Right kidney (tissue), 1 donor: Measurements from ENCODE around the gene GC.
"Not testable (repeated sequence)": the region's sequence is repeated elsewhere in the genome, so short reads cannot be mapped to it uniquely, and the experiment has no call there.

Source experiments
- DNase-seq: peaks from one replicate; pipeline ENCODE4 v3.0.0-alpha.2; 2016

Gene GC

DNA sequence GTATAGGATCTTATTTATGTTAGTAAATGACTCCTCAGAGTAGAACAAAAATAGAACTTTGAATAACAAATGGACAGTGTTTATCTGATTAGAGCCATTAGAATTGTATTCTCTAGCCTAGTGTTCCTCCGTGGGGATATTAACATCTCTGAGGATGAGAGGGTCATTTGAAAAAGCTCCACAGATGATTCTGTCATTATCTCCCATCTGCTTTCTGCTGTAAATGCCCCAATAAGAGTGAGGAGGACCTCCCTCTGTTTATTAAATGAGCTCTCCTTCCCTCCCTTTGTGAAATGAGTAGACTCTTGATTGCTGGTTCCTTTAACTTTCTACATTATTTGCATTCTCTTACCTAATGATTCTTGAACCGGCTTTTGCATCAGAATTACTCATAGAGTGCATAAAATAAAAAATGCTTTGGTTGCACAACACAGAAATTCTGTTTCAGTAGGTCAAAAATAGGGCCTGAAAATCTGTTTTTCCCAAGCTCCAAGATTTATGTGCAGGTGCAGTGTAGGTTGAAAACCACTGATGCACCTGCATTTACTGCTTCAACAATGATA lies 18.0 kb downstream of the GC start:
- DNase-seq = no peak

DNA sequence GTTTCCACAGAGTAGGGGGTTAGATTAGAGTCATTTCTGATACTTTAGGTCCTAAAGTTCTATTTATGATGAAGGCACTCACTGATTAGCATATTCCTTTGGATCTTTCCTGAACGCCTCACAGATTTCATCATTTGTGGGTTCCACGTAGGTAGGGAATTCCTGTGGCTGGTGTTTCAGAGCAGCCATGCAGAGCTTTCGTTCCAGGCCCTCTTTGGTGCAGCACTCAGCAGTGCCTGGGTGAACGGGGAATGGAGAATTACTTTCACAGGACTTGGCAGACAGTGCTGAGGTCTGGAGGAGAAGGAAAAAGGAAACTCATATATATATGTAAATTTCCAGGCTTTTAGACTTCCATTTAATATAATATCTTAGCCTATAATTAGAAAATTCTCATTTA lies 18.5 kb downstream of the GC start:
- no peak for DNase-seq

DNA sequence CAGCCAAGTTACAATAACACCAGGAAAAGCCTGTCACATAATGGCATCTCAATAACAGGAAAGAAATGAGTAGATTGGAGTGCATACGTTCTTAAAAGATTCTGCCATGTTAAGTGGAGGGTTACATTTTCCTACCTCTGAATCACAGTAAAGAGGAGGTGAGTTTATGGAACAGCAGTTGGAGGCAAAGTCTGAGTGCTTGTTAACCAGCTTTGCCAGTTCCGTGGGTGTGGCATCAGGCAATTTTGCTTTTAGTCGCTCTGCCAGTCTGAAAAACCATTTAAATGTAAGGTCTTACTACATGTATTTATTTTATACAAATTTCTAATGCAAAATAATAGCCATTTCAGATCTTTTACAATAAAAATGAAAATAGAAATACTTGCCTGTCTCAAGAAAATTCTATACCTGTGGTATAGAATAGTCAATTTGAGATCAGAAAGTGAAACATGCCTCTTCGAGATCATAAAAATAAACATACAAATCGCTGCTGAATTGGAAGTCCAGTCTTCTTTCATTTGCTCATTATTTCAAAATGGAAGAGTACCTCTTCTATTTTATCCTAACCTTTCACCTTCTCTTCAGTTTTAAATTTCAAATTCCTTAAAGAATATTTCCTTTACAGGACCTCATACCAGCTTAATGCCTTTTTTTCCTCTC lies 31.4 kb downstream of the GC start:
- no peak for DNase-seq

DNA sequence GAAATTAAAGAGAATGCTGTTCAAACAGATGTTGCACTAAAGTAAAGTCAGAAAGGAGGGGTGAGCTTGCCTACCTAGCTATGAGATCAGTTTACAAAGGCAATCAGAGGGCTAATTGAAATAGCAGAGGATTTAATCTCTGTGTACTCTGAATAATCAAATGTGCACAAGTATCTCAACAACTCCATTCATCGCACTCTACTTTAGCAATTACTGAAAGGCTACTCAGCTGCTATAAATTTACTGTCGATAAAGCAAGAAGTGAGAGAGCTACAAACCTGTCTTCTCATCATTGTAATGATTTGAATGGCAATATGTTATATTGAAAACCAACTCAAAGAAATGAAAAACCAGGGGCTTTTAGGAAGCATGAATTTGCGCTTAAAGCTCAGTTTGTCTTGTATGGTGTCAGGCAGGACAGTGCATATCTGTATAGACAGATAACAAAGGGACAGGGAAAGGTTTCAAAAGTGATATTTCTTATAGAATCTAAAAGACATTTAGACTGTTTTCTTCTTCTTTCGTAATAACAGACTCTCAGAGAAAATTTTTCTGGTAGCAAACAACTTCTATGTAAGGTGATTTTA lies 34.8 kb downstream of the GC start:
- no peak for DNase-seq

DNA sequence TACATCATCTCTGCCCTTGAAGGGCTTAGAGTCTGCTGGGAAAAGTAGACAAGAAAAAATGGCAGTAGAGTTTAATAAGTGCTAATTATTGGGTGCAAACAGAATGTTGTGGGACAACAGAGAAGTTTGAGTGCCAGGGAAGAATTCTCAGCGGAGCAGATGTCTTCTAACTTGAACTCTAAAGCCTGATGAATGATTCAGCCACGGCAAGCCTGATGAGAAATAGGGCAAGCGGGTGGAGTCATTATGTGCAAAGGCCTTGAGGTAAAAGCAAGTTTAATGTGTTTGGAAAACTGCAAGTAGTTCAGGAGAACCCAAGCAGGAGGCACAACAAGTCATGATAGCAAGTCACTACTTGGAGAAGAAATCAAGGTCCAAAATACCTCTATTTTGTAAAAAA lies 37.5 kb downstream of the GC start:
- DNase-seq = no peak

DNA sequence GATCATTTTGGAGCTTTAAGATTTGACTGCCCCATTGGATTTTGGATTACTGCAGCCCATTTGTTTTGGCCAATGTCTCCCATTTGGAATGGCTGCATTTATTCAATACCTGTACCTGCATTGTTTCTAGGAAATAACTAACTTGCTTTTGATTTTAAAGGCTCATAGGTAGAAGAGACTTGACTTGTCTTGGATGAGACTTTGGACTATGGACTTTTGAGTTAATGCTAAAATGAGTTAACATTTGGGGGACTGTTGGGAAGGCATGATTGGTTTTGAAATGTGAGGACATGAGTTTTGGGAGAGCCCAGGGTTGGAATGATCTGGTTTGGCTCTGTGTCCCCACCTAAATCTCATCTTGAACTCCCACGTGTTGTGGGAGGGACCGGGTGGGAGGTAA lies 45.1 kb downstream of the GC start:
- DNase-seq = not testable (repeated sequence)

DNA sequence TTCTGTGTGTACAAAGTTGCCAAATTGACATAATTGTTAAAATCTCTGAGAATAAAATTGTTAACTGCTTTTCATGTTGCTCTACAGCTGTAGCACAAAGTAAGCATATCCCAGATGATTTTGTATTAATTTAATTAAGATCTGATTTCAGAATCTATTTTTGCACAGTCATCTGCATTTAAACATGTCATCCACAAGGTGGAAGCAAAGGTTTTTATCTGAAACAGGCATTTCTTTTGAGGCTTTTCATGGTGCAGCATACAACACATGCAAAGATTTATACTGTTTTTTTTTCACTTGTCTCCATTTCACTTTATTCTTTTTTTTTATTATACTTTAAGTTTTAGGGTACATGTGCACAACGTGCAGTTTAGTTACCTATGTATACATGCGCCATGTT lies 51.2 kb downstream of the GC start:
- DNase-seq = no peak

DNA sequence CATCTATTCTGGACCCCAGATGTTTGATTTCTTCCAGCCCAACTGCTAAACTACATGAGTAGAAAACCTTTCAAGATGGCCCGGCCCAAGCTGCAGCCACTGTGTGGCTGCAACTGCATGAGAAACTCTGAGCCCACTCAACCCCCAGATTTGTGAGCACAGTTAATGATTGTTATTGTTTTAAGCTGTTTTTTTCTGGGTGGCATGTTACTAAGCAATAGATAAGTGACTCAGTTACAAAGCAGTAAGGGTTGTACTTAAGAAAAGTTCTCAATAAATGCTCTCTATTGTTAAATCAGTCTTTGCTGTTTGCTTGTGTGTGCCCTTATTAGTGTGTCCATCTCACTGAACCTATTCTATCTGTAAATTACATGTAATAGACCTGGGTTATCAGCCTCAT lies 51.8 kb downstream of the GC start:
- no peak for DNase-seq

DNA sequence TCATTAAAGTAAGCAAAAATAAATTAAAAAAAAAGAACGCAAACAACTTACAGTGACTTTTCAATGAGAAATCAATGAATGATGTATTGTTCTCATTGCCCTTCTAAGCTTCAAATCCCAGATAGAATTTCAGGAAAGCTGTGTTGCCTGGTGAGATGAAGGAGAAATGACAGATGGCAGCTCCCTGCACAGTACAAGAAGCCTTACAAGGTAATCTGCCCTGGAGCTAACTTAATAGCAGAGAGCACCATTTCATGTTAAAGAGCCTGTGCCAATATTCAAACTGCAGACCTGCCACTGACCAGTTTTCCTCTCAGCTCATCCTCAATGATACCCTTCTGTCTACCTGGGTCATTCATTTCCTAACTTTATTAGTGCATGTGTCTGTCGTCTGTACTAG lies 54.0 kb downstream of the GC start:
- no peak for DNase-seq

DNA sequence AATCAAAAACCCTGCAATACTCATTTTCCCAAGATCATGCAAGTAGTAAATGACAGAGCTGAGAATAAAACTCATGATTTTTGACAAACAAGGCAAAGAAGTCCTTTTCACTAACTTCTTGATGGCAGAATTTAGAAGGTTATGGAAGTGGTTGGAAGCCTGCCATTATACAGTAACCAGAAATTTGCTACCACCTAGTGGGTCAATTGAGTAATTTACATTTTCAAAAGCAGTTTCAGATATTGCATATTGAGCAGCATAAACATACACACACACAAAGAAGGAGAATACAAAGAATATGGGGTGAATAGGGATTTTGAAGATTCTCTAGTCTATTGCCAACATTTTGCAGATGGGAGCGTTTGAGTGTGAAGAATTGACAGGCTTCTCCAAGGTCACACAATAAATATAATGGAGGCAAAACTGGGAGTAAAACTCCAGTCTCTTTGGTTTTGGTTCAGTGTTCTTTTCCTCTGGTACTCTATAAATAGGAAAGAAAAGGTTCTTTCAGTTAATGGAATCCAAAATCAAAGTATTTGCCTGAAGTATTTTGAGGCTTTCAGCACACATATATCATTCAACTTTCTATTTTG lies 70.2 kb downstream of the GC start:
- DNase-seq = peak; percentile 6

DNA sequence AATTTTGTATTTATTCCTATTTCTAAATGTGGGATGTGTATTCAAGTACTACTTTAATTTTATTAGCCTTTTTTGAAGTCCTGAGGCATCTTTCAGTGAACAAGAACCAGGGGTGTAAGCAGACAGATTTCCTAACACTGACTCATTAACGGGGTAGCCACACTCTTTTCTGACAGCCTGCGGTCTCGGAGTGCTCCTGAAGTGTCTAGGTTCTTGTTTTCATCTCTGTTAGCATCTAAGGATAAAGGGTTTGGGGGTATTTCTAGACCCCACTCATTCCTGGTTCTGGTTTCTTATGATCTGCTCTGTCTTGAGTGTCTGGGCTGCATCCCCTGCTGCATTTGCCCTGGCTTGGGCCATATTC lies 71.9 kb downstream of the GC start:
- no peak for DNase-seq

DNA sequence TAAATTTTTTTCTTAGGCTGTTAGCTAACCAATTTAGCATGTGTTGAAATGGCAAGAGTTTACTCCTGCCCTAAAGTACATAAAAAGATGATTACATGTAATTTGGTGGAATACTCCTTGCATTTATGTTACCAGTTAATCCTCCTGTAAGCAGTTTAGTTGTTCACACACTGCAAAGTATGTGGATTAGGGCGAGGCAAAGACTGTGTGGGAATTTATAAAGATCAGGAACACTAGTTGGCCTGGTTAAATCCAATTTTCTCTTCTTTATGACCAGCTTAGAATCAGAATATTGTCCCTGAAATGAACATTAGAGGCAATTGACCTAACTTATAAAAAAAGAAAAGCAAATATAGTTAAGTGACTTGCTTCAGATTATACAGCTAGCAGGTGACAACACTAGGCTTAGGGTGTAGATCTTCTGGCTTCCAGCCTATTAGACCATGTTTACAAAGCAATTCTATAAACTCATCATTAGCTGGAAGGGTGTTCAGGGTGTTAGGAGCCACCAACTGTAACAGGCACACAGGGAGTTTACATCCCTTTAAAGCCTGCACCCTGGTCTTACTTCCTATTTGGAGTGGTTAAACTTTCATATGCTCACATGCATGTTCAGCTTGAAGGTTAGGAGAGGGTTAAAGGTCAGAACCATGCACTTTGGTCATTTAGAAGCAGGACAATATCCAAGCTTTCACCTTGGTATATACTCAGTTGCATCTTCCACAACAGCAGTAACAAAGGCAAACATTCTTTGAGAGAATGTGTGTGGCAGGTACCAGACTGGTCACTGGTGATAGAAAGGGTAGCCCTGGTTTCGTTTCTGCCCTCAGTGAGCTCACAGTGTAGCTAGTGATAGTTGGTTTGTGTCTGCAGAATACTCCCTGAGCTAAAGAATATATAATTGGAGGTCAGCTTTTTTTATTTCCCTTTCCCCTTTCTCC lies 72.6 kb downstream of the GC start:
- DNase-seq = no peak

DNA sequence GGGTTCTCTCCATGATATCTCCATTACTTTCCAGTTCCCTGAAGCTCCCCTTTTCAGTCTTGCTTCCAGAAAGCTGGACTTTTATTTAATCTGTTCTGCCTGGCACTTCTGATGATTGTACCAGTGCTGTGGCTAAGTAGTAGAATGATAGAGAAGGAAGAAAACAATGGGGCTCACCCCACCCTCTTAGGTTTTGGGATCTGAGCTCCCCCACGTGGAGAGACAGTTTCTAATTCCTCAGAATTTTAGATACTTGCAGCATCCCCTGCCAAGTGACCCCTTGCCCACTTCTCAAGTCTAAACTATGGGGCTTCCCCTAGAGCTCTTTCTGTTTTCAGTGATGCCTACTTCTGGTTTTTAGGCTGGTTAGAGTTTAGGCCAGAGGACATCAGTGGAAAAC lies 73.9 kb downstream of the GC start:
- no peak for DNase-seq

DNA sequence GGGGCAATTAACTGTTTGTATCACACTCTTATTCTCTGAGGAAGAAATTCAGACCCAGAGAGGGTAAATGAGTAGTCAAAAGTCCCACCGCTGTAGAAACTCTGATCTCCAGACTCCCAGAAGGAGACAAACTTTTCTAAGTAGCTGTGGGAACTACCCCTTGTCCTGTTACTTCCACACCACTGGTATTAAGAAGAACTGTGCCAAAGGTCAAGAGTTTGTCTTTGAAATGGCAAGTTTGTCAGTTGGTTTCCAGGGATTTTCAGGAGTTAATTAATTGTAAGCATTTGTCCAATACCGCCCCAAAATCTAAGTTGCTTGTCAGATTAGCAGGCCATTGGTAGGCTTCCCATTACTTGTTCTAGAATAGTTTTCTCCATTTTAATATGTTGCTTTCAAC lies 85.7 kb downstream of the GC start:
- DNase-seq = no peak

DNA sequence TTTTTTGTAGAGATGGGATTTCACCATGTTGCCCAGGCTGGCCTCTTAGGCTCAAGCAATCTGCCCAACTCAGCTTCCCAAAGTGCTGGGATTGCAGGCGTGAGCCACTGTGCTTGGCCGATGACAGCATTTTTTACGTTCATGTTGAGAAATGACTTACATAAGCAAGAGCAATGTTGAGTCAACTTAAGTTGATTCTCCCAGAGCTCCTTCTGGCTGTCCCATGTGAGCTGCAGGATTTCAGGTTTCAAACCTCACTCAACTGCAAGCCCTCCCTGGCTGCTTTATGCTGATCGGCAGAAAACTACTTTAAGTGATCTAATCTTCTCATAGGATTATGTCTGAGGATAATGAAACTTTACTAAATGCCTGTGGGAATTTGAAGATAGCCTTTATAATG lies 86.8 kb downstream of the GC start:
- no peak for DNase-seq

DNA sequence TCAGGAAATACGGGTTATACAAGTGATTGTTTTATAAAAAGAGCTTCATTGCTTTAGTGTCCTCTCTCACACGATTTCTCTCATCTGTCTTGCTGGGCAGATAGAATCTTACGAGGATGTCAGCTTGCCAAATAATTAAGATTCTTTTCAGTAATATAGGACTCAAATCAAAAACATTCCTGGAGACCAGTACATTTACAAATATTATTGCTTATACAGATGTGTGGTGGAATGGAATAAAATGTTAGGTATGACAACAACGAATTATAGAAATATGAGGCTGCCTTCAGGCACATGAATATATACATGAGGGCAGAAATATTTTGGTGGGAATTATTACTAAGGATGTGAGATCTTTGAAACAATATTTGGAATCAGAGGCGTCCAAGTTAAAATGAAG lies 88.9 kb downstream of the GC start:
- no peak for DNase-seq

DNA sequence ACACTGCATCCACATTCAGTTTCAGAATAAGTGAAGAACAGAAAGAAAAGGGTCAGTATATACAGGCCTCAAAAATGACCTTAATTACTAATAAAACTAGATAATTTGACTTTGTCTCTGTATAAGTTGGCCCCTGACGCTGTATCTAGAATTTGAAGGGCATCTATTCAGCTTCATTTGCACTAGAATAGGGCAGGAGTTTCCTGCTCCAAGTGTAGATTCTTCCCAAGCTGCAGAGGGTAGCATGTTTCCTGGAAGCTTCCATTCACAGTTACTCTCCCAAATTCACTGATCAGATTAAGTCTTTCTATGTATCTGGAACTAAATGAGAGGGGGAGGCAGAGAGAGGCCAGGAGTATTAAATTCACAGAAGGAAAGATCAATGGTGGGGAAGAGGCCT lies 90.9 kb downstream of the GC start:
- DNase-seq = no peak

DNA sequence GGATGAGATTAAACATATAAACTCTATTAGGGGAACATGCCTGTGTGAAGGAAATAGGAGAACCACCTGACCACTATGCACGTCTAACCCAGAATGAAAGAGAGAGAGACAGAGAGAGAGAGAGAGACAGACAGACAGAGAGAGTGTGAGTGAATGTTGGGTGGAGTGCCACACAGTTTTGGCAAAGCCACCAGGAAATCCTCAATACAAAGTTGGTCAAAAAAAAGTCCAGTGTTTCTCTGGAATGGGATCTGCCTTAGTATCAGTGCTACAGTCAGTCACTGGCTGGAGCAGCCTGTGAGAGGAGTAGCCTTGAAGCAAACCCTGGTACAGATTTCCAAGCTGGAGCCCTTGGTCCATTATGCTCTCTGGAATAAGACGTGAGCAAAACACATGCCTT lies 91.7 kb downstream of the GC start:
- no peak for DNase-seq
